ENCODE data around the gene CLIP3.

Gene CLIP3

DNA sequence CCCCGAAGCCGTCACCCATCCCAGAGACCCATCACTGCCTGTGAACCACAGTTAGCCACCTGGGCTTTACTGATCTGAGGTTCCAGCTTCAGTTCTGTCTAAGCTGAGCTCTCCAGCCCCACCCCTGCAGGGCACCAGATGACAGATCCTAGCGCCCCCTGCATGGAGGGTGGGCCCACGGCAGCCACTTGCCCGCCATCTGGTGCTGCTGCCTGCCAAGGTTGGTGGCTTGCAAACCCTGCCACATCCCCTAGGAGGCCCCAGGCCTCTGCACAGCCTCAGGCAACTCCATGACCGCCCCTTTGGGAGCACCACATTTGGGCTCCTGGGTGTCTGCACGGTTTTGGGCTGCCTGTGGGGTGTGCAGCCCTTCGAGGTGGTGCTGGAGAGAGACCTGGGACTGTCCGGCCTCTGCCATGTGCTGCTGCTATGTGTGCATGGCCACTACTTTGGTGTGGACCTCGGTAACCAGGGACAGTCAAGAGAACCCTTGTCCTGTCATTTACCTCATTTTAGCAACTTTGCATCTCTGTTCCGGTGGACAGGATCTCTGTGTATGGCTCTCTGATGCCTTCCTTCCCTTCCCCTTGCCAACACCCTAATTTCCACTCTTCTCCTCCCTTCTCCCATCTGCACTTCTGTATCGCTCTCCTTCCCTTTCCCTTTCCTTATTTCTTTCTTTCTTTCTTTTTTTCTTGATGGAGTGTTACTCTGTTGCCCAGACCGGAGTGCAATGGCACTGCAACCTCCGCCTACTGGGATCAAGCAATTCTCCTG lies 55.0 kb downstream of the CLIP3 start:
- no peak for DNase-seq

DNA sequence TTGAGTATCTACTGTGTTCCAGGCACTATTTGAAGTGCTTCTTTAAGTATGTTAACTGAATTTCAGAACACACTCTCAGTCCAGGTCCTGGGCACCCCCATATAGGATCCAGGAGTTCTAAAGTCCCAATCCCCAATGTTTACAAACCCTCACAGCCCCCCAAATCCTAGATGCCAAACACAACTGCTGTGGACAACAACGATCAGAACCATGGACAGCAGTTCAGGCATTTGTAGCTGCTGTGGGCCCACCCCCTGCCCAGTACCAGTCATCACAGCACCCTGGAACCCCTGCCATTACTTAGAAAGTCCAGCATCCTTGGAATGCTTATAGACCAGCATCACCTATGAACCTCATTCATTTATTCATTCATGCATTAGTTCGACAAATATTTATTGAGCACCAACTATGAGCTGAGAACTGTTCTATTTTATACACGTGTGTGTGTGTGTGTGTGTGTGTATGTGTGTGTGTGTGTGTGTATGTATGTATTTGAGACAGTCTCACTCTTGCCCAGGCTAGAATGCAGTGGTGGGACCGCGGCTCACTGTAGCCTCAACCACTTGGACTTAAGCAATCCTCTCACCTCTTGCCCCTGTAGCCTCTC lies 57.0 kb downstream of the CLIP3 start:
- DNase-seq = no peak

DNA sequence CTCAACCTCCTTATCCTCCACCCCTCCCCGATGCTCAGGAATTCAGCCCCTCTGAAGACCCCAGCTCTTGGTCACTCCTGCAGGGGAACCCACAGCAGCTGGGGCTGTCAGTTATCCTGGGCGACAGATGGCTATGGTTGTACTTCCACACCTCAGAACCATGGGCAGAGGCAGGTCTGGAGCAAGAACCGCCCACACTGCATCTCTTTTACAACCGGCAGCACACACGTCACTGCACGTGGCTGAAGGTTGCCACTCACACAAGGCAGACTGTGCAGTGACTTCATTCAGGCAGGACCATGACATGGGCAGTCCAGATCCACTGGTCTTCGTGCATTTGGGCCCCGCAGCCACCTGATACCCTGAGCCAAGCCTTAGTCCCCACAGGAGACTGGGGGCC lies 59.2 kb downstream of the CLIP3 start:
- DNase-seq = no peak

DNA sequence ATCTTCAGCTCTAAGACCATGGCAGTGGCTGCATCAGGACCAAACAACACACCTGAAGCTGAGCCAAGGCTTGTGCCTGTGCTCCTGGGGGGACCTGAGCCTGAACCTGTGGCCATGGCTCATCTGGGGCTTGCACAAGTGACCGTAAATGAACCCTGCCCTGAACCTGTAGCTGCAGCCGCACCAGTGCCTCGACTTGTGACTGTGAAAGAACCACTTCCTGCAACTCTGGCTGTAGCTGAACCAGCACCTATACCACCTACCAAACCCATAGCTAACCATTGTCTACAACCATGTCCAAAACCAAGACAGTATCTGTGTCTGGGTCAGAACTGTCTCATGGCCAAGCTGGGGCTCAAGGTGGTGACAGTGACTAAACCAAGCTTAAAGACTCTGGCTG lies 65.9 kb downstream of the CLIP3 start:
- DNase-seq = no peak
